Glomerular visceral epithelial cell (primary cell): Measurements from ENCODE around the gene MVB12B.

Experiments used
- DNase-seq: peaks from one replicate; pipeline ENCODE4 v3.0.0-alpha.2; 2016; ENCODE audit errors: extremely low spot score

Gene MVB12B

GRCh38 chr9:126491568-126491879, 164.9 kb downstream of the MVB12B start:
- DNase-seq = no peak

- DNase-seq = no peak
These were observed 165.3 kb downstream of the MVB12B start for GRCh38 chr9:126491949-126492348.

GRCh38 chr9:126494264-126494663, 167.6 kb downstream of the MVB12B start:
- DNase-seq = no peak

DNA sequence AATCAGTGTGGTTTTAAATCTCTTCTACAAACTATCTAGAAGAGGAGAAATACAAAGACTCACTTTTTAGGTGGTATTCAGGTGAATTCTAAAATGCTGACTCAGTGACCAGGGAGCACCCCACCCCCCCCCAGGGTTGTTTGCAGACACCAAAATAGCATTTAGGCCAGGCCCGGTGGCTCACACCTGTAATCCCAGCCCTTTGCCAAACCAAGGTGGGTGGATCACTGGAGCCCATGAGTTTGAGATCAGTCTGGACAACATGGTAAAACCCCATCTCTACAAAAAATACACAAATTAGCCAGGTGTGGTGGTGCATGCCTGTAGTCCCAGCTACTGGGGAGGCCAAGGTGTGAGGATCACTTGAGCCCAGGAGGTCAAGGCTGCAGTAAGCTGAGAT, 168.1 kb downstream of the MVB12B start:
- no peak for DNase-seq

DNA sequence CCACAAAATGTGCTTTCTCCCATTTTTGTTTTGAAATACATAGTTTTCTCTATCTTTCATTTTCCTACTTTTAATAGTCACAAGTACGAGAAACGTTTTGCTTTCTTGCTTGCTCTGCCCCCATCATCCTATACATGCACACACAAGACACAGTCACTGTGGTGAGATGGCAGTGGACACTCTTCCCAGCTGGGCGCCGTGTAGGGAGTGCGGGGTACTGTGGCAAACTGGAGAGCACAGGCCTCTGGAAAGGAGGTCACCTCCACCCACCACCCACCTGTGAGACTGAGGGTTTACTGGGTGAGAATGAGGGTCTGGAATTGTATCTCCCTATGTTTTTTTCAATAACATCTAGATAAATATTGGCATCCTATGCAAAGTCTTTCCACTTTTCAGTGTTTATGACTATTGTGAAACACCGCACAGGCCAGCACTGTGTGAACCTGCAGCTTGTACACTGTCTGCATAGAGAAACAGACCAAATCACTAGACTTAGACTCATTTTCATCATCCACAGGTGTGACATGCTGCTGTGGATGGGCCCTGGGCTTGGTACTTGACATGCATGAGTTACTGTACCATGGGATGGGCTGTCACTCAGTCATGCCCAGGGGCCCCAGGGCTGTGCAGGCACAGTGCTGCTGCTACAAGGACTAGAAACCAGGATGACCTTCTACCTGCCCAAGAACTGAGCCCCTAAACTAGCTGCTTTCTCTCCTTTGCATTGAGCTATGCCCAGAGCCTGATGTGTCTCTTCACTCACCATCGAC, 169.0 kb downstream of the MVB12B start:
- no peak for DNase-seq

GRCh38 chr9:126496181-126496576, 169.6 kb downstream of the MVB12B start:
- DNase-seq = no peak

DNA sequence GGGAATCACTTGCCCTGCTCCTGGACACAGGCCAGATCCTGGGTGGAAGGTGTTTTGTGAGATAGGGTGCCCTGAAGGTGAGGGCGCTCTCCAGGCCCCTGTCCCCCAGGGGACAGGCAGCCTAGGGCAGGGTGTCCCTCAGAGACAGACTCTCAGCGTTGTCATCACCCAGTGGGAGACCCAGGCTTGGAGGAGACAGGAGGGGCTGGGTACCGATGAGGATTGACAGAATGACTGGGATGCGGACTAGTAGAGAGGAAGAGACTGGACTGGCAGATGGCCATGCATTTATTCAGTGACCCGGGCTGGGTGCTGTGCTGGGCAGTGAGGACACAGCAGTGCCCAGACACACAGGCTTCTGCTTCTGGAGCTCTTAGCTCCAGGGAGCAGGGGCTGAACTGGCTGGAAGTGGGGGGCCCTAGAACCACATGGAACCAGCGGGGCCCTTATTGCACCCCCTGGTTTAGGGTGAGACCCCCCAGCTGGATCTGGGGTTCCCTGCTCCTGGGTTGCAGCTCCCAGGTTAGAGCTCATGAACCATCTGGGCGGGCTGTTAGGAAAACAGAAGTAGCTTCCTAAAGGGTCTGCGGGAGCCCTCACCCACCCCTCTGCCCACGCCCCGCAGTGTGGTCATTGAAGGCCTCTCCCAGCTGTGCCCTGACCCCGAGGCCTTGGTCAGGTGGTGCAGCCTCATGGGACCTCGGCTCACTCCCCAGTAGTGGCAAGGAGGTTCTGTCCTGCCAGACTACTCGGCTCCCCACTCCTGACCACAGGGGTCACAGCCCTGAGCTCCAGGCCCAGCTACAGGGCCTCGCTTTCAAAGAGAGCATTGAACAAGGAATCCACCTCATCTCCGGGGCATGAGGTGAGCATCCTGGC, 170.4 kb downstream of the MVB12B start:
- no peak for DNase-seq

GRCh38 chr9:126497660-126498275, 171.1 kb downstream of the MVB12B start:
- DNase-seq = no peak

DNA sequence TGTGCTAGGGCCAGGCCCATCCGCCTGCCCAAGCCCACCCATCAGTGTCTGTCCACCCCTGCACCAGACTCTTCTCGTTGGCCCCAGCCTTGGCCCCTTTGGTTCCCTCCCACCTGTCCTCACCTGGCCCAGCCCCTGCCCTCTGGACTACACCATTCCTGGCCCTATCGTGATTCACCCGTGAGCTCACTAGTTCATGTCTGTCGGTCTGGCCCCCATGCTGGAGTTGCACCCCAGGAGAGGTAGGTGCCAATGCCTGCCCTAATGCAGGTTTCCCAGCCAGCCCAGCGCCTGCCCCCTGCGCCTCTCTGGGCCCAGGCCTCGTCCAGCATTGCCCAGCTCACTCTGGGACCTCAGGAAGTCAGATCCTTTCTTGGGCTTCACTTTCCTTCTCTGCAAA, 171.7 kb downstream of the MVB12B start:
- no peak for DNase-seq

DNA sequence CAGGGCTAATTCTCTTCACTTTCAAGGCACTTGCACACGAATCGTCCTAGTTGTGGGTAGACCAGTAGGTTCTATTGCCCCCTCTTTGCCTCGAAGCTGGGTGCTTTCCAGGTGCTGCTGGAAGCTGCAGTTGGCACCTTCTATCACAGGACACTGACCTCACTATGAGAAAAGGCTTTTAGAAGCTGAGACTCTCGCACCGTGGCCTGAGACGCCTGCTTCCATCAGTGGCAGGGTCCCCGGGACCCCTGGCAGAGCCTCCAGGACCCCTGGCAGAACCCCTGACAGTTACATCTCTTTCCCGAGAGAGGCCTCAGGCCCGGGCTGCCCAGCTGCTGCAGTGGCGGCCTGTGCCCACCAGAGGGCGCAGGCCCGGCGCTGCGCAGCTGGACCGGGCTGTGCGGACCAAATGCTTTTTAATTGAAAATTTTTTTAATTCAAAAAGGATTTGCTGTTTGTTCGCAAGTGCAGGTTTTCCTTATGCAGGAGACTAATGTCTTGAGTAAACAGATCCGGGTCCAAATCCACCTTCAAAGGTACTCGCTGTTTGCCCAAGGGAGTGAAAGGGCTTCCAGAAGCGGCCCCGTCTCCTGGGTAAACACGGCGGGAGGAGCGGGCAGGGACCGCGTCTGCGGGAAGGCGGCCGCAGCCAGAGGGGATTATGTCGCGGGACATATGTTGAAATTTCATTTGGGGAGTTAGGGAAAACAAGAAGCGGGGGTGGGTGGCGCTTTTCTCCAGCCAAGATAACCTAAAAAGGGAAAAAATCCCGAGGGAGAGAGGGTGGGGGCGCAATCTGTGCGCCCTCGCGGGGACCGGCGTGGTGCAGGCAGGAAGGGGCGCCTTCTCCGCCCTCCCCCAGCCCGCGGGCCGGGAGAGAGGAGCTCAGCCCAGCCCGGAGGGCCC, 172.6 kb downstream of the MVB12B start:
- peak; percentile 51 for DNase-seq

DNA sequence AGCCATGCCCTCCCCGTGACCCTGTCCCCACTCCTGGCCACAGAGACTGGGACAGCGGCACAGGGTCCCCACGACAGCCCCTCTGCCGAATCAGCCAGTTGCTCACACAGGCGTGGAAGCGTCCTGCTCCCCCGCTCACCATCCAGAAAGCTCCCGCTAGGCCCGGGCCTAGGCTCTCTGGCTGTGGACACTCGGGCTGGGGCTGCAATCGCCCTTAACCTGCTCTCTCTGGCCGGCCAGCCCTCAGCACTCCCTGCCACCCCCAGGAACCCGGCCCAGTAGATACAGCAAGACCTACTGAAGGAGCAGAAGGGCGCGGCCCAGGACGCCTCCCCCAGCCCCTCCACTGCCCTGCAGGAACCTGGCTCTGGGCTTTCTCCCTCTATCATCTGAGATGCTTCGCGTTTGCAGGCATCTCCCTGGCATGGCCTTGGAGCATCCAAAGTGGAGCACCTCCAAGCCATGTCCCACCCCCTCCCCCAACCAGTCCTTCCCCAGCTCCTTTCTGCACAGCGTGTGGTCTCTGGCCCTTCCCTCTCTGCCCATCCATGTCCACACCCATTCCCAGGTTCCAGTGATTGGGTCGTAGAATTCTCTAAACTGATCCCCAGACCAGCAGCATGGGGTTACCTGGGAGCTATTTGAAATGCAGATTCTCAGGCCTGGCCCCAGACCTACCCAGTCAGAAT, 173.4 kb downstream of the MVB12B start:
- no peak for DNase-seq

DNA sequence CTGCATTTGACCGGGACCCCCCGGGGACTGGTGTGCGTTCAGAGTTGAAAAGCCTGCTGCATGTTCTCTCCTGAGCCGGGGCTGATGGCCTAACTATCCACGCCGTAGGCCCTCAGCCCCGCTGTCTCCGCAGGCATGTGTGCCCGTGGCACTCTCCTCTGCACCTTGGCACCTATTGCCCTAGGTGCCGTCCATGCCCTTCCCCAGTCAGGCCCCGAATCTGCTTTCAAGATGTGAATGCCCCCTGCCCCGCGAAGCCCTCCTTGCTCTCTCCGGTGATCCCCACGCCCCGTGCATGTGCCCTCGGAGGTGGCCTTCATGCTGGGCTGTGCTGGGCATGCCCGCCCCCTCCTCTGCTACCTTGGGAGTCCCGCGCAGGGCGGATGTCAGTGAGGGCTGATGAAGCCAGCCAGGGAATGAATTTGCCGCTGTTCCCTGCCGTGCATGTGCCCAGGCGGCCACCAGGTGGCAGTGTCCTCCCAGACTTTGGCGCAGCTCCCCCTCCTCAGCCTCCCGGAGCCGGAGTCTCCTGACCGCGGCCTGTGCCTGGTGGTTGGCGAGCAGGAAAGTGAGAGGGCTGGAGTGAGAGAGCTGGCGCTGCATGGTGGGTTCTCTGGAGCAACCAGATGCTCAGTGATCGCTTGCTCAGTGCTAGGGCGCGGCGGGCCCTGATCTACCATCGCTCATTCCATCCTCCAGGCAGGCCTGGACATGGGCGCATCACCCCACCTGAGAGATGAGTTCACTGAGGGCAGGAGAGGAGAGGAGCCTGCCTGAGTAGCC, 174.2 kb downstream of the MVB12B start:
- DNase-seq = peak; percentile 70

GRCh38 chr9:126501383-126502331, 175.0 kb downstream of the MVB12B start:
- DNase-seq = no peak

- DNase-seq = peak; percentile 15
These were observed 176.0 kb downstream of the MVB12B start for GRCh38 chr9:126502417-126503332.

DNA sequence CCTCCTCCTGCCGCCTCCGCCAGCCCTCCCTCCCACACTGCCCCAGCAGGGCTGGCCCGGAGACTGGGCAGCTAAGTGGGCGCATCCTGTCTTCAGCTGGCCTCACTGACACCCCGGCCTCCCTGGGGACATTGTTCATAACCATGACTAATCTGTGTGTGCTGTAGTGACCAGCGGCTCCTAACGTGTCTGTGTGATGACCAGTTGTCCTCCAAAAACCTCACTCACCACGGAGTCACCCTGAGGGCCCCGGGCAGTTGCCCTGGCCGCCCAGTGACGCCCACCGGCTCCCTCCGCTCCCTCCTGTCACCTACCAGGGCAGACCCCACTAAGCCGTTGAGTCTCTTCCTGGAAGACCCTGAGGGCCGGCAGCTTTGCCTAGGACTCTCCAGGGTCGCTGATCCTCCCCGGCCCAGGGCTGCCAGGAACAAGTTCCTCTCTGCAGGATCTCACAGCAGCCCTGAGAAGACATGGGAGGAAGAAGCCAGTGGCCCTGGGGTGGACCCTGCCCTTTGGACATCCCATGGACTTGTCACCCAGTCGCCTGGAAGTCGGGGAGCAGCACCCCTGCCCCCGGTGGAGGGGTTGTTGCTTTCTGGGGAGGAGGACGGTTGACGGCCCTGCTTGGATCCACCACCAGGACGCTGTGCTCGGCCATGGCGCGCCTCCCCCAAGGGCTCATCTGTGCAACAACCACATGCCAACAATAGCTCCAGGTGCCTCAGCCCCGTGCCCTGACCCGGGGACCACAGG, 176.9 kb downstream of the MVB12B start:
- no peak for DNase-seq

DNA sequence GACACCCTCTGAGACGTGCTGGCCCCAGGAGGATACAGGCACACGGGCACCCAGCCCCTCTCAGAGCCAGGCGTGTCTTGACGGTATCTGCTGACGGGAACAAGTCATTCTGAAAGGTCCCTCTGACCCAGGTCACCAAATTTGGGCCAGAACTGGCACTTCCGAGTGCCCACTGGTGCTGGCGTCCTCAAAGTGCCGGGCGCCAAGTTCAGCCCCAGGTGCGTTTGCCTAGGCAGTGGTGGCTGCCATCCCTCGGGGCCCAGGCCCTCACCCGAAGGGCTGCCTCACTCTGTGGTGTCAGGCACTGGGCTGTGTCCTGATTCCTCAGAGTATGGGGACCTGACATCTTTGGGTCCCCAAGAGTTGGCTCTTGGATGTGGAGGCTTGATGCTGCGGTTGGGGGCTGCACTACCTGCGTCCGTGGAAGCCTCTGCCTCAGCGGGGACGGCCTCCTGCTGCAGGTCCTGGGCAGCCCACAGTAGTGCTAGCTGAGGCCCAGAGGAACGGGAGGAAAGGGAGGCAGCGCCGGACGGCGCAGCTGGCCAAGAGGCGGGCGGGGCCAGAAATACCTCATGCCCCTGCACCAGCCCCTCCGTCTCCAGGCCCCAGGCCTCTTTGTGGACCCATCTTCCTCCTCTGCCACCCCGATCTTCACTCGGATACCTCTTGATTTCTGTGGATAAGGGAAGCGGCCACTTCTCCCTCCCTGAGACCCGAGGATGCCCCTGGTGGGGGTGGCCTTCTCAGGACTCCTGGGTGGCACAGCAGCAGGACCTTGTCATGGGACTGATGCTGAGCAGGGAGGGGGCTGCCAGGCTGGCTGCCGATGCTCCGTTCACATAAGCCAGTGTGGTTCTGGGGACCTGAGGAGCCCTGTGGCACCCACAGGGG, 177.7 kb downstream of the MVB12B start:
- DNase-seq = no peak
